M059J (cell line): ENCODE results near the gene PGAM1. TPM values are rescaled to one million over a fixed set of nuclear protein-coding genes. Genes with fewer than 3 reads are reported as not detected.
"Not testable (repeated sequence)": the region's sequence is repeated elsewhere in the genome, so short reads cannot be mapped to it uniquely, and the experiment has no call there.

Source experiments
- DNase-seq: peaks from one replicate; pipeline ENCODE4 v3.0.0-alpha.2; 2012; ENCODE audit warnings: low read depth
- total RNA-seq: library from RNA; depleted of rRNA; stranded (reverse); fragments of >200 nt; shearing (Covaris generic); gene quantifications from 2 replicates; pipeline ENCODE4 v1.2.3, GENCODE V29; 2014; rRNA removed

PGAM1 gene
- total RNA-seq, 1 experiment from 2014 or later = 1,198 TPM

DNA sequence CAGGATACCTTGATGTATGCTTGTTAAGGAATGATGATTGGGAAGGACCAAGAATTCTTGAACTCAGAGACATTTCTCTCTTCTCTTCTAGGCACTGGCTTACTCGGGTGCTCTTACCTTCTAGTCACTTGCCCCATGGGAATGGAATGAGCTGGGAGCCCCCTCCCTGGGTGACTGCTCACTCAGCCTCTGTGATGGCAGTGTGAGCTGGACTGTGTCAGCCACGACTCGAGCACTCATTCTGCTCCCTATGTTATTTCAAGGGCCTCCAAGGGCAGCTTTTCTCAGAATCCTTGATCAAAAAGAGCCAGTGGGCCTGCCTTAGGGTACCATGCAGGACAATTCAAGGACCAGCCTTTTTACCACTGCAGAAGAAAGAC lies 30.7 kb downstream of the PGAM1 start:
- no peak for DNase-seq

DNA sequence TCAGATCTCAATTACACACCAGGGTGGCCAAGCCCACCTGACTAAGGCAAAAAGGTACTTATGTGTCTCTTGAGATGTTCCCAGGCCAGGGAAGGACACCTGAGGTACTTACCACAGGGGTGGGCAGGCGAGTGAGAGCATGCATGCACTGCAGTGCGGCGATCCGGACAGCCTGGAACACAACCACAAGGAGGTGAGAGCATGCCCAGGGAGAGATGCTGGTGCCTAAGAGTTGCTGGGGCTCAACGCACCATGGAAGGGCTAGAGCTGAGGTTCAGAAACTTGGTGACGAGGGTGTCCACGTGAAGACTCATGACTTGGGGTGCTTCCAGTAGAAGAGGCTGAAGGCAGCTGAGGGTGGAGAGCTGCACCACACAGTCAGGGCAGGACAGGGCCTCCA lies 33.1 kb downstream of the PGAM1 start:
- DNase-seq = no peak

DNA sequence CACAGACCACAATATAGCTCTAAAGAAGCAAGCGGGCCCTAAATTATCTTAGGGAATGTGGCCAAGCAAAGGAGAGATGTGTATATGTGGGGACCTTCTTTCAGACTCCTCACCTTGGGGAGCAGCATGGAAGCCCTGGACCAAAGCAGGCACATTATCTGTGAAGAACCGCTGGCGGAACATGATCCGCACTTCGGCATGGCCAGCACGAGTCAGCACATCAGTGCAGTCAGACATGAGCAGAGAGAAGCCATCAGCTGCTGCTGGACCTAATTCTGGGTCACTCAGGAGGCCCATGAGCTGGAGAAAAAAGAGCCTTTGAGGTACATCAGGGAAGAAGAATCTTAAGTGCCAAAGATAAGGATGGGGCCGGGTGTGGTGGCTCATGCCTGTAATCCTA lies 33.9 kb downstream of the PGAM1 start:
- DNase-seq = no peak

DNA sequence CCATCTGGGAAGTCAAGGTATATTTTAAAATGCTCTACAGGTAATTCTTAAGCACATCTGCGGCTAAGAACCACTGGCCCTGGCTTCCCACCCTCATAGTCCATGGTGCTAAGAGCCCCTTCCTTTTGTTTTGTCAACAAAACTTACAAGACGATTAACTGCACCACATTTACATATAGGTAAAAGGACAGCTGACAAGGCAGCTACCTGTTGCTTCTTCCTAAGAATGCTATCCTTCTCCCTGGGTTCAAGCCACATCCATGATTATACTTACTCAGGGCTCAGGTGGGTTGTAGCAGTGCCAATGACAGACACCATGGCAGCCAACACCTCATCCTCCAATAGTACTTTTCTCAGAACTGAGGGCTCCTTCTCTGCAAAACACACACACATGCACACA lies 36.3 kb downstream of the PGAM1 start:
- no peak for DNase-seq

GRCh38 chr10:97463363-97464132 lies 37.6 kb downstream of the PGAM1 start:
- DNase-seq = peak; percentile 62

DNA sequence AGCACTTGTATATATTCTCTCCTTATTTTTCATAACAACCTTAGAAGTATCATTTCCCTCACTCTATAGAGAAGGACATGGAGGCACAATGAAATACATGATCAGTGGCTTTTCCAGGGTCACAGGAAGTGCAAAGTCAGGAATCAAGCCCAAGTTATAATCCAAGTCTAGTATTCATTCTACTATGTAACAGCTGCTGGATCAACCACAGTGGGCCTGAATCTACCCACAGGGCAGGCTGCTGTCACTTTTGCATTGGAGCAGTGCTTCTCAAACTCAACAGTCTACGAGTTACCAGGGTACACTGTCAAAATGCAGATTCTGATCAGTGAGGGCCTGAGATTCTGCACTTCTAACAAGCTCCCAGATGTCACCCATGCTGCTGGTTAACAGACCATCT lies 38.2 kb downstream of the PGAM1 start:
- DNase-seq = no peak

DNA sequence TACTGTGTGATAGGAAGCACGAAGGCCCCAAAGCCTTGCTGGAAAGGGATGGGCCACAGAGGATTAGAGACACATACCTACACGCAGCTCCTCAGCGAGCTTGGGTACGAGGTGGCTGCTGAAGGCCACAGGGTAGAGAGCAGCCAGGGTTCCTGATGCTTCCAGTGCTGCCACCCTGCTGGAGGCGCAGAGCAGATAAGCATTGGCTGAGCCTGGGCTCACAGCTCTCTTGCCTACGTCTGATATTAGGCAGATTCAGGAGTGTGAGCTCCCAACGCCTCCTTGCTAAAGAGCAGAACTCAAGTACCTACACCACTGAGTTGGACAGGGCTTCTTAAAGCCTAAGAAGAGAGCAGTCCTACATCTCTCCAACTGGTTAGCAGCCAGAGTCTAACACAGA lies 40.0 kb downstream of the PGAM1 start:
- no peak for DNase-seq

GRCh38 chr10:97466755-97467154 lies 40.8 kb downstream of the PGAM1 start:
- DNase-seq = peak; percentile 71

GRCh38 chr10:97468162-97468561 lies 42.2 kb downstream of the PGAM1 start:
- no peak for DNase-seq

GRCh38 chr10:97468781-97469180 lies 42.8 kb downstream of the PGAM1 start:
- not testable (repeated sequence) for DNase-seq

GRCh38 chr10:97474918-97475317 lies 48.9 kb downstream of the PGAM1 start:
- no peak for DNase-seq

- DNase-seq = no peak
Measured at GRCh38 chr10:97475936-97476594, 50.1 kb downstream of the PGAM1 start.

- peak; percentile 25 for DNase-seq
Measured at GRCh38 chr10:97479410-97479809, 53.4 kb downstream of the PGAM1 start.

- DNase-seq = no peak
Measured at GRCh38 chr10:97479939-97480338, 53.9 kb downstream of the PGAM1 start.

GRCh38 chr10:97481071-97481470 lies 55.1 kb downstream of the PGAM1 start:
- peak; percentile 88 for DNase-seq

DNA sequence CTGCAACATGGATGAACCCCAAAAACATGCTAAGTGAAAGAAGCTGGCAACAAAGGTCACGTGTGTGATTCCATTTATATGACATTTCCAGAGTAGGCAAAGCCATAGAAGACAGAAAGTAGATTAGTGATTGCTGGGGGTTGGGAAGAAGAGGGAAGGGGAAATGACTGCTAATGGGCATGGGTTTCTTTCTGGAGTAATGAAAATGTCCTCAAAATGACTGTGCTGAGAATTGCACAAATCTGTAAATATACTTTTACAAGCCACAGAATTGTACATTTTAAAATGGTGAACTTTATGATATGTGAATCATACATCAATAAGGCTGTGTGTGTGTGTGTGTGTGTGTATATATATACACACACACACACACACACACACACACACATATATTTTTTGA lies 56.4 kb downstream of the PGAM1 start:
- DNase-seq = no peak

Other genes starting within 250 kb of the PGAM1 start
- not detected in 2 replicates for gene SLIT1, start 240.2 kb upstream of the PGAM1 start, total RNA-seq
- gene ARHGAP19, start 133.6 kb upstream of the PGAM1 start, total RNA-seq = 12.4 and 12.7 TPM in 2 replicates
- gene FRAT1, start 106.9 kb upstream of the PGAM1 start, total RNA-seq = 1.1 and 2.9 TPM in 2 replicates
- 6.7 and 10.0 TPM in 2 replicates for gene FRAT2, start 91.5 kb upstream of the PGAM1 start, total RNA-seq
- 10.2 and 19.3 TPM in 2 replicates for gene RRP12, start 24.9 kb upstream of the PGAM1 start, total RNA-seq
- gene EXOSC1, start 19.8 kb downstream of the PGAM1 start, total RNA-seq = 68.9 and 69.3 TPM in 2 replicates
- gene ZDHHC16, start 20.0 kb downstream of the PGAM1 start, total RNA-seq = 63.3 and 67.8 TPM in 2 replicates
- 68.0 and 71.8 TPM in 2 replicates for gene MMS19, start 72.2 kb downstream of the PGAM1 start, total RNA-seq
- 21.8 and 40.5 TPM in 2 replicates for gene UBTD1, start 72.7 kb downstream of the PGAM1 start, total RNA-seq
- not detected in 2 replicates for gene ANKRD2, start 146.6 kb downstream of the PGAM1 start, total RNA-seq
- gene HOGA1, start 158.2 kb downstream of the PGAM1 start, total RNA-seq = 0.12 and 0.71 TPM in 2 replicates
- gene C10orf62, start 163.5 kb downstream of the PGAM1 start, total RNA-seq = not detected in 2 replicates
- 3.8 and 5.9 TPM in 2 replicates for gene MORN4, start 207.3 kb downstream of the PGAM1 start, total RNA-seq
- gene PI4K2A, start 214.5 kb downstream of the PGAM1 start, total RNA-seq = 23.9 and 31.2 TPM in 2 replicates